Neural progenitor cell (in vitro differentiated cells): ENCODE measurements around the gene COX15. TPM values are rescaled to one million over a fixed set of nuclear protein-coding genes. Genes with fewer than 3 reads are reported as not detected.

Experiments used
- DNase-seq: peaks from one replicate; pipeline ENCODE4 v3.0.0-alpha.2; 2016; ENCODE audit warnings: low spot score
- H2AFZ ChIP-seq: fragments of 200-600 bp; sonication (generic); replicated peaks from 2 replicates; pipeline ENCODE4 v1.6.1; 2016; ENCODE audit warnings: antibody characterized with exemption
- H3F3A ChIP-seq: fragments of 200-600 bp; sonication (generic); 2 replicates; pipeline ENCODE4 v1.6.1; 2016; ENCODE audit warnings: antibody characterized with exemption, low read depth
- H3K27ac ChIP-seq: fragments of 200-600 bp; sonication (generic); 2 replicates; pipeline ENCODE4 v1.5.1; 2016; ENCODE audit warnings: mild to moderate bottlenecking
- H3K27me3 ChIP-seq: fragments of 200-600 bp; sonication (generic); 2 replicates; pipeline ENCODE4 v1.6.1; 2016; ENCODE audit warnings: mild to moderate bottlenecking, moderate library complexity
- H3K36me3 ChIP-seq: fragments of 200-600 bp; sonication (generic); 2 replicates; pipeline ENCODE4 v1.5.1; 2016
- H3K4me1 ChIP-seq: fragments of 200-600 bp; sonication (generic); 2 replicates; pipeline ENCODE4 v1.6.1; 2016; ENCODE audit warnings: mixed run types
- H3K4me2 ChIP-seq: fragments of 200-600 bp; sonication (generic); 2 replicates; pipeline ENCODE4 v1.6.1; 2016
- H3K4me3 ChIP-seq: fragments of 200-600 bp; sonication (generic); 2 replicates; pipeline ENCODE4 v1.5.1; 2016
- H3K79me2 ChIP-seq: fragments of 200-600 bp; sonication (generic); 2 replicates; pipeline ENCODE4 v1.6.1; 2016; ENCODE audit warnings: low read depth
- H3K9ac ChIP-seq: fragments of 200-600 bp; sonication (generic); 2 replicates; pipeline ENCODE4 v1.6.1; 2016
- H3K9me3 ChIP-seq: fragments of 200-600 bp; sonication (generic); 2 replicates; pipeline ENCODE4 v1.5.1; 2016; ENCODE audit warnings: low read depth
- H4K20me1 ChIP-seq: fragments of 200-600 bp; sonication (generic); 2 replicates; pipeline ENCODE4 v1.6.1; 2016; ENCODE audit warnings: low read depth
- H3K27ac Mint-ChIP-seq: 3 replicates; pipeline ENCODE4 v1.8.0; 2021; ENCODE audit warnings: mixed read lengths
- H3K27me3 Mint-ChIP-seq: 2 replicates; pipeline ENCODE4 v1.8.0; 2022; ENCODE audit warnings: low read depth, mild to moderate bottlenecking, inconsistent platforms, moderate library complexity, mixed read lengths; ENCODE audit not compliant: insufficient read depth
- H3K36me3 Mint-ChIP-seq: 3 replicates; pipeline ENCODE4 v1.8.0; 2021; ENCODE audit warnings: mixed read lengths
- H3K4me1 Mint-ChIP-seq: 3 replicates; pipeline ENCODE4 v1.8.0; 2021; ENCODE audit warnings: mixed read lengths
- H3K4me3 Mint-ChIP-seq: 3 replicates; pipeline ENCODE4 v1.8.0; 2021; ENCODE audit warnings: mild to moderate bottlenecking, moderate library complexity, mixed read lengths
- H3K9me3 Mint-ChIP-seq: 3 replicates; pipeline ENCODE4 v1.8.0; 2020; ENCODE audit warnings: mixed read lengths
- CTCF ChIP-seq: fragments of 200-600 bp; sonication (generic); IDR thresholded peaks from 2 replicates; pipeline ENCODE4 v1.5.1; 2017; ENCODE audit warnings: antibody characterized with exemption, mild to moderate bottlenecking
- EZH2 ChIP-seq: fragments of 200-600 bp; sonication (generic); IDR thresholded peaks from 2 replicates; pipeline ENCODE4 v1.6.1; 2017; ENCODE audit warnings: antibody characterized with exemption, mild to moderate bottlenecking, moderate library complexity
- EZH2phosphoT487 ChIP-seq: fragments of 200-600 bp; sonication (generic); IDR thresholded peaks from 2 replicates; pipeline ENCODE4 v1.6.1; 2017; ENCODE audit warnings: antibody characterized with exemption
- total RNA-seq: library from RNA; depleted of rRNA; stranded (reverse); fragments of >200 nt; gene quantifications from 2 replicates; pipeline ENCODE4 v1.2.3, GENCODE V29; 2015; ENCODE audit warnings: low replicate concordance

The COX15 gene
- total RNA-seq, 1 donor from 2014 or later = 49.8 TPM

GRCh38 chr10:99733366-99733765 is 1.4 kb upstream of the COX15 start:
- Histone ChIP-seq H3K27ac (no peak overlapping the region), H3K79me2 (peaks cover 38% of the 10 kb centered on the region), H3K36me3 (peaks cover 4% of the 10 kb centered on the region), H3K9ac (no peak overlapping the region), H3K4me2 (peak overlapping the region; percentile 88), H3K27me3 (no peaks in the 10 kb centered on the region), H3K9me3 (no peaks in the 10 kb centered on the region), H3K4me3 (no peak overlapping the region), H3K4me1 (peaks cover 4% of the 10 kb centered on the region), H2AFZ (no peak overlapping the region), H4K20me1 (no peaks in the 10 kb centered on the region), H3F3A (peaks cover 13% of the 10 kb centered on the region)
- peak; percentile 21 for DNase-seq
- Mint-ChIP-seq H3K27me3 (no peaks in the 10 kb centered on the region), H3K9me3 (no peaks in the 10 kb centered on the region), H3K27ac (no peak overlapping the region), H3K4me3 (peak overlapping the region; percentile 99), H3K36me3 (peaks cover 18% of the 10 kb centered on the region), H3K4me1 (peaks cover 16% of the 10 kb centered on the region)
- TF ChIP-seq EZH2phosphoT487 (no peak), CTCF (no peak), EZH2 (no peak)

GRCh38 chr10:99731306-99732032 is 458 bp downstream of the COX15 start:
- Histone ChIP-seq H3K9ac (peak overlapping the region; percentile 81), H3K4me1 (peaks cover 4% of the 10 kb centered on the region), H2AFZ (peak overlapping the region; percentile 63), H3K27me3 (no peaks in the 10 kb centered on the region), H3K79me2 (peaks cover 38% of the 10 kb centered on the region), H3K4me2 (peak overlapping the region; percentile 88), H3K36me3 (peaks cover 3% of the 10 kb centered on the region), H3K4me3 (peak overlapping the region; percentile 78), H4K20me1 (no peaks in the 10 kb centered on the region), H3K9me3 (no peaks in the 10 kb centered on the region), H3F3A (peaks cover 13% of the 10 kb centered on the region), H3K27ac (peak overlapping the region; percentile 40)
- TF ChIP-seq CTCF (peak; percentile 23), EZH2 (no peak), EZH2phosphoT487 (no peak)
- Mint-ChIP-seq H3K4me1 (peaks cover 16% of the 10 kb centered on the region), H3K9me3 (no peaks in the 10 kb centered on the region), H3K36me3 (peaks cover 15% of the 10 kb centered on the region), H3K27me3 (no peaks in the 10 kb centered on the region), H3K27ac (peak overlapping the region; percentile 93), H3K4me3 (peak overlapping the region; percentile 99)
- DNase-seq = no peak

GRCh38 chr10:99730026-99730425 is 1.9 kb downstream of the COX15 start:
- H3K4me3 Mint-ChIP-seq = peak overlapping the region; percentile 30
- Histone ChIP-seq H4K20me1 (no peaks in the 10 kb centered on the region), H2AFZ (no peak overlapping the region), H3K36me3 (peaks cover 7% of the 10 kb centered on the region), H3K4me3 (no peak overlapping the region), H3K27ac (no peak overlapping the region), H3K79me2 (peaks cover 36% of the 10 kb centered on the region), H3K27me3 (no peaks in the 10 kb centered on the region), H3K4me1 (peaks cover 4% of the 10 kb centered on the region), H3K9ac (no peak overlapping the region), H3K4me2 (no peak overlapping the region), H3F3A (peaks cover 13% of the 10 kb centered on the region), H3K9me3 (no peaks in the 10 kb centered on the region)
- no peak for DNase-seq
- no peaks in the 10 kb centered on the region for H3K27me3 Mint-ChIP-seq
- no peaks in the 10 kb centered on the region for H3K9me3 Mint-ChIP-seq
- H3K27ac Mint-ChIP-seq = no peak overlapping the region
- H3K36me3 Mint-ChIP-seq = peaks cover 16% of the 10 kb centered on the region
- H3K4me1 Mint-ChIP-seq = peaks cover 16% of the 10 kb centered on the region
- TF ChIP-seq EZH2phosphoT487 (no peak), CTCF (no peak), EZH2 (no peak)
